HG03095 (cell line): Measurements from ENCODE around the gene BDH2.

Source experiments
- ATAC-seq: cut with Tn5 transposase; IDR thresholded peaks from one replicate; pipeline ENCODE4 v1.9.1; 2021; ENCODE audit warnings: moderate library complexity; ENCODE audit not compliant: unreplicated experiment

BDH2 gene

GRCh38 chr4:103099691-103100392, at the start of gene BDH2:
Gene BDH2 (minus strand): TSS chr4:103099834. CDS start chr4:103096254, 3,580 bp downstream.
- peak; percentile 95 for ATAC-seq

- ATAC-seq, result no peak
Measured at GRCh38 chr4:103144926-103145325, 45.3 kb upstream of the BDH2 start.

GRCh38 chr4:103137446-103137827, 37.8 kb upstream of the BDH2 start:
- ATAC-seq, result no peak

DNA sequence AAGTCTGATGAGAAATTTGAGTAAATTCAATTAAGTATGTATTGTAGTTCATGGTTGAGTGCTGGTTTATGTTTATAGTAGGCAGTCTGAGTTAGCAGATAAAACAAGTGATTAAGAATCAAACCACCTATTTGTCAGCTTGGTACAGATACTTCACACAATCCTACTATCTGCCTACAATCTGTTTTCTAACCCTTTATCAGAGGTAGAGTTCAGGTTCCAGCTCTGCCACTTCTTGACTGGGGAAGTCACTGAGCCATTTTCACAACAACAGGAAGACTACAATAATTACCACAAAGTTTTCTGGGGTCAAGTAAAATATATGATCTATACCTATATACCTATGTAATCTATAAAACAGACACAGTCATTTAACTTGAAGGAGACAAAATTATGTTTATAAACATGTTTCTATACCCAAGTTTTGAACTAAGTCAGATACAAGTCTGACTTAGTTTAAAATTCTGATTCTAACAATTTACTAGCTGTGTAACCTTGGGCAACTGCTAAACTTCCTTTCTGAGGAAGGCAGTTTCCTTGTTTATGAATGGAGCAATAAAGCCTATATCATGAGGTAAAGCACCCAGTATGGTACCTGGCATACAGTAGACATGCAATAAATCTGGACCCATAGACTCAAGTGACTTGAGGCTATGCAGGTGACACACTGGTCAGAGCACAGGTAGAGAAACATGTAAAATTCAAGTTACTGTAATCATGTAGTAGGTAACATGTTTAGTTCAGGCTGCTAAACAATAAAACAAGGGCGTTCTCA, 37.2 kb upstream of the BDH2 start:
- ATAC-seq, result no peak

DNA sequence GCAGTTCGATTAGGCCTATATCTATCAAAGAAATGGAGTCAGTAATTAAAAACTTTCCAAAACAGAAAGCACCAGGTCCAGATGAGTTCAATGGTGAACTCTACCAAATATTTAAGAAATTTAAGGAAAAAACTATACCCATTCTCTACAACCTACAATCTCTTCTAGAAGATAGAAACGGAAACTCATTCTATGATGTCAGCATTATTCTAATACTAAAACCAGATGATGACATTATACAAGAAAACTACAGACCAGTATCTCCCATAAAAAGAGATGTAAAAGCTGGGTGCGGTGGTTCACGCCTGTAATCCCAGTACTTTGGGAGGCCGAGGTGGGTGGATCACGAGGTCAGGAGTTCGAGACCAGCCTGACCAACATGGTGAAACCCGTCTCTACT, 29.5 kb upstream of the BDH2 start:
- ATAC-seq, result no peak

DNA sequence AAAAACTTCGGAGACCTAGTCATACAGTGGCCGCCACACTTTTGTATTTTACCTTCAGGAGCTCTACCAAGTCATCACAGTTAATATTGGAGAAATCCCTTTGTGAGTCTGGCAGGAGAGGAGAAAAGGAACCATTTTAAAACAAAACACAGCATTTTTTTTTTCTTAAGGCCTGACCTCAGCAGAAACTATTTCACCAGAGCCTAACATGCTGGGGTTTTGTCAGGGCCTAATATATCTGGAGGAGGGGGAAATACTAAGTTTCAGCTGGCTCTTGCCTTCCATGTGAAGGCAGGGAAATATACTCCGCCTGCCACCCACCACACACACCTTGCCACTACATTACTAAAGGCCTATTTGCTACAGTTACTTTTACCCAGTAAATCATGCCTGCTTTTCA, 26.5 kb upstream of the BDH2 start:
- no peak for ATAC-seq

DNA sequence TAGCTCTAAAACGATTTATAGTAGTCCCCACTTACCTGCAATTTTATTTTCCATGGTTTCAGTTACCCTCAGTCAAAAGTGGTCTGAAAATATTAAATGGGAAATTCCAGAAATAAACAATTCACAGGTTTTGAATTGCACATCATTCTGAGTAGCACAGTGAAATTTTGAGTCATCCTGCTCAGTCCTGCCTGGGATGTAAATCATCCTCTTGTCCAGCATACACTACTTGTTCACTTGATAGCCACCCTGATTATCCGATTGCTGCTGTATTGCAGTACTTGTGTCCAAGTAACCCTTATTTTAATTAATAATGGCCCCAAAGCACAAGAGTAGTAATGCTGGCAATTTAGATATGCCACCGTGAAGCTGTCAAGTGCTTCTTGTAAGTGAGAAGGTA, 23.5 kb upstream of the BDH2 start:
- ATAC-seq, result no peak

GRCh38 chr4:103118166-103118565, 18.5 kb upstream of the BDH2 start:
- ATAC-seq, result no peak

- ATAC-seq, result no peak
Measured at GRCh38 chr4:103111598-103111997, 12.0 kb upstream of the BDH2 start.

- no peak for ATAC-seq
Measured at GRCh38 chr4:103108542-103108941, 8.9 kb upstream of the BDH2 start.

DNA sequence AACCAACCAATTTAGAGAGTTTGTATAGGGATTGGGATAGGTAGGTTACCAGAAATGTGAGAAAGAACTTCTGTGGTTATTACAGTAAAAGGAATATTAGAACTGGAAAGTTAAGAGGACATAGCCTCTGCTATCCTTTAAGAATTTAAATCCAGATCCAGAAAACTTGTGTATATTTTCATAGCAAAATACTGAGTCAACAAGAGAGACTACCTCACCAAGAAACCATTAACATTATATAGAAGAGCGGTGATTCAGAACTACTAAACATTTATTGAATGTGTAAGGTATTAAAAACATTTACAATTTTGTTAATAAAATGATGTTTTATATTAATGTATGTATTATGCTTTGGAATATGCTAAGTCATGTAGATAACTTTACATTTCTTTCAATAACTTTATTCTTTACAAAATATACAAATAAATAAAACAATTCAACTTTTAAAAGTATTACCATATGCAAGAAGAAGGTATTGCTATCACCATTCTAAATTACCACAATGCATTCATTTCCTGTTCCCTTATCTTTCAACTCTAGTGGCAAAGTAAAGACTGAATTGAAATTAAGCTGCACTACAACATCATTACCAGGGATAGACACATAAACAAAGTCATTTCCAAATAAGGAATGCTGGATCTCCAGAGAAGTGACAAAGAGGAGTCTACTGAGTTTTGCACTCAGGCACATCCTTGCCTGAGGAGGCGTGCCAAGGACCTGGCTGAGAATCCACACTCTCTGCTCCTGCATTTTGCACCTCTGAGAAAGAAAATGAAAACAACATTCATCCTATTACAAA, 6.1 kb upstream of the BDH2 start:
- no peak for ATAC-seq

DNA sequence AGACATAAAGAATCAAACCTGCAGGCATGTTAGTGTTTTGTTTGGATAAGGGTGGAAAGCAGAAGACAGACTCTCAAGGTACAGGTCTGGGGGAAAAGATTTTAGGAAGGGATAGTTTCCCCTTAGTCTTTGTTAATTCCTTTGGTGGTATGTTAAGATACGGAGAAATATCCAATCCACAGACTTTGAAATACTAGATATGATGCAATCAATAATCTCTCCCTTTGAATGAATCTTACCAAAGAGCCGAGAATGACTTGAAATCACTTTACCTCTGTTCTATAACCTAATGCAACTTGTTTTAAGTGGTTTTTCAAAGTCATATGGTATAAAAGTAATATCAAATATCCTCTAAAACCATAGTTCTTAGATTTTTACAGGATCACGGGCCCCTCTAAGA, 5.3 kb upstream of the BDH2 start:
- ATAC-seq, result no peak

GRCh38 chr4:103100691-103101090, 1.1 kb upstream of the BDH2 start:
- no peak for ATAC-seq

DNA sequence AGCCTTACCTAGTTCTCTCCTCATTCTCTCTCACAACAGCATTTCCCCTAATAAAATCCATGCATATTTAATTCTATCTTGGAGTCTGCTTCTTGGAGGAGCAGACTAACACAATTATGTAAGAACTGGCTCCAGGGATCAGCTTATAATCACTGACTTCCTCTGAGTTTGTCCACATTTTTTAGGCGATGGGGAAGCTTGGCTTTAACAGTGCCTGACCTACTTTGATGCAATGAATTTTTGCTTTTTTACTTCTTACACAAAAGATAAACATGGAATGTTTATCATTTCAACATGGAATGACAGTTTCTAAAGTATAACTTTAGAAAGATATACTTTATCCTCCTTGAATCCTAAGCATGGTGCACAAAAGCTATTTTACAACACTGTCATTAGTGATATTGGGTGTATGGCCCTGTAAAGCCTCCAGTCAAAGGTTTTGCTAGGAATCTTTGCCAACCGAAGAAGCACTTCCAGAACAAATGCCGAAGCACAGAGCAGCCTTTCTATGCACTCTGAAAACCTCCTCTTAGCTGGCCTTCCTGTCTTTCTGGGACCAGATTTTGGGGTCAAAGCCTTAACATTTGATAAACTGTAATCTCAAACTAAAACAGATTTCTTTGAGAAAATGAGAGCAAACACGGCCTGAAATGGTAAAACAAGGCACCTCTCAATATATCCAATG, 736 bp downstream of the BDH2 start:
- no peak for ATAC-seq

DNA sequence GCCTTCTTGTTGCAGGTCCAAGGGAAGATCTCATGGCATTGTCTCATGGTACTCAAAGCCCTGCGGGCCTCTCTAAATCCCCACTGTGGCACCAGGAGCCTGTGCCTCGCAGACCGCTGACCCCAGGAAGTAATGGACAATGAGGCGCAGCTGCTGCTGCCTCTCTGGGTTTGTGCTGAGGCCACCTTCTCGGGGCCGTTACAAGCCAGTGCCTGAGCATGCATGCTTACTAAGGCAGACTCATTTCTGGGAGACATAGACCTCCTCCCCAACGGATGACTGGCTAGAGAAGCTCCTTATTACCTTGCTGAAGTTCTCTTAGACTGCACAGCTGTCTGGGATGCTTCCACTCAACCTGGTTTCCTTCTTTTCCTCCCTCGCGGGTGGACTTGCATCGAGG, 1.3 kb downstream of the BDH2 start:
- no peak for ATAC-seq

DNA sequence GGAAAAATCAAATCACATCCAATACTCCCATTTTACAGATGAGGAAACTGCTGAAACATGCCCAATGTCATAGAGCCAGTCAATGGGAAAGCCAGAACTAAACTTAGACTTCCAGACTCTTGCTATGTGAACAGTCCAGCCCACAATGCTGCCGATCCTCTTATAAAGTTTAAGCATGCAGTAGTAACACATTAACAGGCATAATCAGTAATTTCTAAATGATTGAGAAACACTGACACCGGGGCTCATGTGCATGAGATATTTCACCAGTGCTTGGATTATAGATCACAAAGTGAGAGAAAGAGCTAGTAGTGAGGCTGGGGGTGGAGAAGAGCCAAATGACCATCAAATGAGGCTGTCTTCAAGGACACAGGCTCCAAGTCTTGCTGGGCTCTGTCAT, 2.5 kb downstream of the BDH2 start:
- no peak for ATAC-seq

GRCh38 chr4:103095080-103095479, 4.6 kb downstream of the BDH2 start:
- no peak for ATAC-seq

DNA sequence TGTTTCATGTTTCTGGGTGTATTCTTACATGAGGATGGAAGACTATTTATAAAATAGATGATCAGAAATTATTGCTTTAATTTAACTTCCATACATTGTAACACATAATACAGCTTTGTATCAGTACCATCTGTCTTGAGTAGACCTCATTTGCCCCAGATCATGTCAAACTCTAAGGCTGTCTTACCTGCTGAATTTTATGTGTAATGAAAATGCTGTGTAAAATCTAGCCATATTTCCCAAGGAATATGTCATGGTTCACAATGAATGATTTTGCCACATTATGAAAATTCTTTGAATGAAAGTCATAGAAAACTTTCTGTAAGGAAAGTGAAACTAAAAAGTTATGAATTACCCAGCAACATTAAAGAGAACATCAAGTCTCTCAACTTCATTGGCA, 7.4 kb downstream of the BDH2 start:
- ATAC-seq, result no peak

DNA sequence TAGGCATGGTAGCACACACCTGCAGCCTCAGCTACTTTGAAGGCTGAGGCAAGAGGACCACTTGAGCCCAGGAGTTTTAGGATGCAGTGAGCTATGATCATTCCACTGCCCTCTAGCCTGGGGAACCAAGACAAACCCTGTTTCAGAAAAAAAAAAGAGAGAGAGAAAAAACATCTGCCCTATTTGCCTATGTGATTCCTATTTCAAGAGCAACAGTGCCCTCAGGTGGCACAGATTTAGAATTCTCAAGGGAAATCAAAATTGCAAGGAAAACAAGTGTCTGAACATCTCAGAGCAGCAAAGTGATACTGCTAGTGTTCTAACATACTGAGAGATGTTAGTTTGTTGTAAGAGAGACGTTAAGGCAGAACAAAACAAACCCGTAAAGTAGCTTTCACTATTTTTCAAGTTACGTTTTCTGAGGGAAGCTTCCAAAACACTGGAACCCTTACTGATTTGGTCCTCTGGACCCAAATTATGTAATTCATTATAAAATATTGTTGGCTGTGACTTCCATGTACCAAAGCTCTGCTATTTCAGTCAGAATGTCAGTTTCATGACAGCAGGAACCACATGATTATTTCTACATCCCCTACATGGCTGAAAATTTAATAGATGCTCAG, 7.9 kb downstream of the BDH2 start:
- peak; percentile 69 for ATAC-seq

DNA sequence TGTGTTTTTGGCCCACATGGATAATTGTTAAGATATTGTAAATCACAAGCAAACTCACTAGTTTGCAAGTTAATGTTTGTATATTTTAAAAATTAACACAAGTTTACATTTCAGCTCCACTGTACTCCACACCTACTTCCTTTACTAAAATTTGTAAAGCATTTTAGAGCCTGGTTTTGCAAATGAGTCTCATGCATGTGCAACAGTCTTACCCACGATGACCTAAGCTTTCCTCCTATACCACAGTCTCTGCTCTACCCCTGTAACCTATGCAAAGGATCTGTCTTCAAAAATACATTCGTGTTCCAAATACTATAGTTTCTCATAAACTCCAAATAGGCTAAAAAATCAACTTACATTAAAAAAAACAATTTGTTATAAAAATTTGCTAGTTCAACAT, 10.2 kb downstream of the BDH2 start:
- no peak for ATAC-seq

DNA sequence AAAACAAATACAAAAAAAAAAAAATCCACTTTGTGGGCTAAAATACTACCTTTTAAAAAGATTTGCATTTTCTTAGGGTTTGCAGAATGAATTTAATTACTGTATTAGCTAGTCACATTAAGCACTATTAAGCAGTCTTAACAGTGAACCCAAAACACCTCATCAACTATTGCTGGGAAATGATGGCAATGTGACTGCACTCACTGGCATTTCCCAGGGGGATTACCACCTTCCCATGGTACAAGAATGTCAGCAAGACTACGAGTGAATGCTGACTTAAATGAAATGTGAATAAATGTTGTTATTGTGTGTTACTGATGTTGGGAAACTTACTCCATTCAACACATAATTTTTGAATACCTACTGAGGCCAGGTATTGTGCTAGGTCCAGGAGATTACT, 13.1 kb downstream of the BDH2 start:
- ATAC-seq, result no peak
